Activated CD4-positive, alpha-beta T cell treated with anti-CD3 and anti-CD28 coated beads, Interleukin-2, amount 10 ng/mL, durations not matched to agents 24 days and 14 days (primary cell): ENCODE results near the gene PSMF1. TPM values are rescaled to one million over a fixed set of nuclear protein-coding genes. Genes with fewer than 3 reads are reported as not detected.

Experiments
- DNase-seq: peaks from one replicate; pipeline ENCODE4 v3.0.0; 2022
- H3K27ac Mint-ChIP-seq: one replicate; pipeline ENCODE4 v1.8.0; 2022; ENCODE audit warnings: mild to moderate bottlenecking, mixed read lengths
- H3K27me3 Mint-ChIP-seq: one replicate; pipeline ENCODE4 v1.8.0; 2022; ENCODE audit warnings: mixed read lengths
- H3K36me3 Mint-ChIP-seq: one replicate; pipeline ENCODE4 v1.8.0; 2022; ENCODE audit warnings: low read depth, mild to moderate bottlenecking, mixed read lengths
- H3K4me1 Mint-ChIP-seq: one replicate; pipeline ENCODE4 v1.8.0; 2021; ENCODE audit warnings: mixed read lengths
- H3K4me3 Mint-ChIP-seq: one replicate; pipeline ENCODE4 v1.8.0; 2022; ENCODE audit warnings: mild to moderate bottlenecking, moderate library complexity, mixed read lengths
- H3K9me3 Mint-ChIP-seq: one replicate; pipeline ENCODE4 v1.8.0; 2021; ENCODE audit warnings: mixed read lengths
- intact Hi-C: fragments of 100-400 bp; cut with micrococcal nuclease; formaldehyde crosslinking; loops from one replicate; pipeline ENCODE4 v1.15.1; 2023
- total RNA-seq: library from RNA; stranded (reverse); gene quantifications from 2 replicates; pipeline ENCODE4 v1.2.3, GENCODE V29; 2022

The PSMF1 gene
- total RNA-seq, 1 donor from 2014 or later = 168 TPM

DNA sequence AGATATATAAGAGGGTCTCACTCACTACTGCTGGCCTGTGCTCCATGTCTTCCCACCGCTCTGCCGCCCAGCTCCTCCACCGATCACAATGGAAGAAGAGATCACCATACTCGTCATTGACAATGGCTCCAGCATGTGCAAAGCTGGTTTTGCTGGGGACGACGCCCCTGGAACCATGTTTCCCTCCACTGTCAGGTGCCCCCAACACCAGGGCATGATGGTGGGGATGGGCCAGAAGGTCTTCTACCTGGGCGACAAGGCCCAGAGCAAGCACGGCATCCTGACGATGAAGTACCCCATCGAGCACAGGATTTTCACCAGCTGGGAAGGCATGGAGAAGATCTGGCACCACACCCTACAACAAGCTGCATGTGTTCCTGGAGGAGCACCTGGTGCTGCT lies 42.1 kb downstream of the PSMF1 start:
- Mint-ChIP-seq H3K4me1 (peaks cover 1% of the 10 kb centered on the region), H3K4me3 (no peak overlapping the region), H3K27me3 (no peaks in the 10 kb centered on the region), H3K27ac (no peak overlapping the region), H3K36me3 (peaks cover 55% of the 10 kb centered on the region), H3K9me3 (no peaks in the 10 kb centered on the region)
- no peak for DNase-seq
- intact Hi-C loops = no loop called here

DNA sequence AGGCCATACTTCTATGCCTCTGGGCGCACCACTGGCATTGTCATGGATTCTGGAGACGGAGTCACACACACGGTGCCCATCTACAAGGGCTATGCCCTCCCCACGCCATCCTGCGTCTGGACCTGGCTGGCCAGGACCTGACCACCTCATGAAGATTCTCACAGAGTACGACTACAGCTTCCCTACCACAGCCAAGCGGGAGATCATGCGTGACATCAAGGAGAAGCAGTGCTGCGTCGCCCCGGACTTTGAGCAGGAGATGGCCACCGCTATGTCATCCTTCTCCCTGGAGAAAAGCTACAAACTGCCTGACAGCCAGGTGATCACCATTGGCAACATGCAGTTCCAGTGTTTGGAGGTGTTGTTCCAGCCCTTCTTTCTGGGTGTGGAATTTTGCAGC lies 42.6 kb downstream of the PSMF1 start:
- H3K27me3 Mint-ChIP-seq = no peaks in the 10 kb centered on the region
- peaks cover 1% of the 10 kb centered on the region for H3K4me1 Mint-ChIP-seq
- DNase-seq = no peak
- H3K9me3 Mint-ChIP-seq = no peaks in the 10 kb centered on the region
- intact Hi-C loops = no loop called here
- H3K36me3 Mint-ChIP-seq = peaks cover 57% of the 10 kb centered on the region
- H3K4me3 Mint-ChIP-seq = no peak overlapping the region
- H3K27ac Mint-ChIP-seq = no peak overlapping the region

DNA sequence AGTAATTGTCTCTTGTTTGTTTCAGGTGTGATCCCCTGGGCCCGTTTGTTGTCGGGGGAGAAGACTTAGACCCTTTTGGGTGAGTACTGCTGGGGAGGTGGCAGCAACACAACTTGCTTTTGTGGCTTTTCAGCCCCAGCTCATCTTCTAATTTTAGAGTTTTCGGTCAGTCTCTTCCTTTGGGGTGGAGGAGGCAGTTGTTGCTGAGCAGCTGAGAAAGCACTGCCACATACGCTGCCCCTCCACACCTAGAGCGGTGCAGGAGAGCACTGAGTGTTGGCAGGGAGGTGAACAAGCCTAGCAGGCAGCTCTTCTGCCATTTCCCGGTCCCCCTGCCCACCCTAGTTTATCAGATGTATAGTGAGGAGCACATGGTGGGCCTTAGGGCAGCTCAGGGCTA lies 44.7 kb downstream of the PSMF1 start:
- Mint-ChIP-seq H3K27ac (no peak overlapping the region), H3K4me3 (no peak overlapping the region), H3K9me3 (no peaks in the 10 kb centered on the region), H3K4me1 (peaks cover 3% of the 10 kb centered on the region), H3K27me3 (no peaks in the 10 kb centered on the region), H3K36me3 (peaks cover 57% of the 10 kb centered on the region)
- no peak for DNase-seq
- intact Hi-C loops = no loop called here

GRCh38 chr20:1163653-1164052 lies 45.3 kb downstream of the PSMF1 start:
- DNase-seq = no peak
- H3K36me3 Mint-ChIP-seq = peaks cover 63% of the 10 kb centered on the region
- peaks cover 3% of the 10 kb centered on the region for H3K4me1 Mint-ChIP-seq
- H3K4me3 Mint-ChIP-seq = no peak overlapping the region
- no peaks in the 10 kb centered on the region for H3K27me3 Mint-ChIP-seq
- no peak overlapping the region for H3K27ac Mint-ChIP-seq
- intact Hi-C loops = no loop called here
- H3K9me3 Mint-ChIP-seq = no peaks in the 10 kb centered on the region

DNA sequence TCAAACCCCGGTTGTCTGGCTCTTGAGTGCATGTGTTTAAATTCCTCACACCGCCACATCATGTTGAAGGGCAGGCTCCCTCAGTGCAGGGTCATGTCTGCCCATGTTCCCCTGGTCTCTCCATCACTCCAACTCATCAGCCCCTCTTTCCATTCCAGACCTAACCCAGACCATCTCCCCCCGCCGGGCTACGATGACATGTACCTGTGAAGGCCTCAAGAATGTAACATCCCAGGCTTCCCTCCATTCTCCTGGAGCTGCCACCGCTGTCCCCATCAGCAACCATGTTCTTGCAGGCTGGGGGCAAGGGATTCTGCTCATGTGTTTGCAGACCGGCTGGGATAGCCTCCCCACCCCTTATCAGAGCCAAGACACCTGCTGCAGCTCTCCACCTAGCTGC lies 46.5 kb downstream of the PSMF1 start:
- Mint-ChIP-seq H3K27me3 (no peaks in the 10 kb centered on the region), H3K27ac (peak overlapping the region; percentile 37), H3K4me3 (no peak overlapping the region), H3K36me3 (peaks cover 72% of the 10 kb centered on the region), H3K9me3 (no peaks in the 10 kb centered on the region), H3K4me1 (peaks cover 3% of the 10 kb centered on the region)
- intact Hi-C loops = no loop called here
- DNase-seq = no peak

GRCh38 chr20:1165521-1165920 lies 47.1 kb downstream of the PSMF1 start:
- intact Hi-C loops = no loop called here
- DNase-seq = no peak
- Mint-ChIP-seq H3K9me3 (no peaks in the 10 kb centered on the region), H3K4me3 (no peak overlapping the region), H3K27me3 (no peaks in the 10 kb centered on the region), H3K27ac (no peak overlapping the region), H3K4me1 (peaks cover 3% of the 10 kb centered on the region), H3K36me3 (peaks cover 73% of the 10 kb centered on the region)

DNA sequence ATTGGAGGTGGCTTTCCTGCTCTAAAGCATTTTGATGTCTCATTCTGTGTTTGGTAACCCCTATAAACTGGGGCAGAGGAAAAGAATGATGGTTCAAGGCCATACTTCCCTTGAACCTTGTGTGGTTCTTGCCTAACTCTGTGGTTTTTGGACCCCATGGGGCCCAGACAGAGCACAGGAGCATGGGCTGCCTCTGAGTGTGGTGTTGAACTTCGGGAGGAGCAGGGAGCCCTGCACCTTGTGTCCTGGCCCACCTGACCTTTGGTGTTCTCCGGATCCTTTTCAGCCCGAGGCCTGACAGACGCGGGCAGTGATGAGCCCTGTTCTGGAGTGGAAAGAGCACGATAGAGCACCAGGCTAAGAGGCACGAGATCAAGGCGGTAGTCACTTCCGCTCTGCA lies 47.5 kb downstream of the PSMF1 start:
- DNase-seq = no peak
- Mint-ChIP-seq H3K9me3 (no peaks in the 10 kb centered on the region), H3K36me3 (peaks cover 72% of the 10 kb centered on the region), H3K4me3 (no peak overlapping the region), H3K4me1 (peaks cover 3% of the 10 kb centered on the region), H3K27ac (no peak overlapping the region), H3K27me3 (no peaks in the 10 kb centered on the region)
- intact Hi-C loops = no loop called here

- H3K4me3 Mint-ChIP-seq = no peak overlapping the region
- H3K4me1 Mint-ChIP-seq = peaks cover 3% of the 10 kb centered on the region
- H3K9me3 Mint-ChIP-seq = no peaks in the 10 kb centered on the region
- no peak overlapping the region for H3K27ac Mint-ChIP-seq
- intact Hi-C loops = no loop called here
- DNase-seq = no peak
- no peaks in the 10 kb centered on the region for H3K27me3 Mint-ChIP-seq
- peaks cover 74% of the 10 kb centered on the region for H3K36me3 Mint-ChIP-seq
Measured at GRCh38 chr20:1166948-1167720, 48.7 kb downstream of the PSMF1 start.

GRCh38 chr20:1169224-1169623 lies 50.8 kb downstream of the PSMF1 start:
- no peaks in the 10 kb centered on the region for H3K27me3 Mint-ChIP-seq
- DNase-seq = no peak
- peaks cover 64% of the 10 kb centered on the region for H3K36me3 Mint-ChIP-seq
- H3K4me1 Mint-ChIP-seq = peaks cover 3% of the 10 kb centered on the region
- H3K9me3 Mint-ChIP-seq = no peaks in the 10 kb centered on the region
- intact Hi-C loops = no loop called here
- H3K27ac Mint-ChIP-seq = no peak overlapping the region
- H3K4me3 Mint-ChIP-seq = no peak overlapping the region

DNA sequence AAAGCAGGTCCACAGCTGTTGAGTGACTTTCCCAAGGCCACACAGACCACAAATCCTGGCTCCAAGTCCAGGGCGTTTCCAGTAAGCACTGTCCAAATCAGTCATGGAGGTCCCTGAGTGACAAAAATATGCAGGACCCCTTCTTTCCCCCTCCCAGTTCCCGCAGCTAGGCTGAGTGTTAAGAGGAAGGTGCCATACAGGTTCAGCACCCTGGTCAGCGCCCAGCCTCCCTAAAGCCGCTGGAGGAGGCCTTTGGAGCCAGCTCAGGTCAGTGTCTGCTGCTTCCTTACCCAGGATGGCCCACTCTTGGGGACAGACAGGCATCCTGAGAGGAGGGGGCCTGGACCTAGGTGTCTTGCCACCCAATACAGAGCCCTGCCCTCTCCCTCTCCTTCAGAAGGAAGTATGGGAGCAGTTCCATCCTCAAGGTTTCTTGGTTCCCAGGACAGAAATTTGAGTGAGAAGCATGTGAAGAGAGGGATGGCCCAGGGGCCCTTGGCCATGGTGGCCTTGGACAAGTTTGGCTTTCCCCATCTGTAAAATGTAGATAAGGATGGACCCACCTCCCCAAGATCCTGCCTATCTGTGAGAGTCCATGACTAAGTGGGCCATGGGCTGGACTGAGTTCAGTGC lies 53.2 kb downstream of the PSMF1 start:
- intact Hi-C loops = no loop called here
- Mint-ChIP-seq H3K4me3 (no peak overlapping the region), H3K4me1 (peaks cover 2% of the 10 kb centered on the region), H3K27ac (no peak overlapping the region), H3K9me3 (no peaks in the 10 kb centered on the region), H3K27me3 (no peaks in the 10 kb centered on the region), H3K36me3 (peaks cover 48% of the 10 kb centered on the region)
- DNase-seq = peak; percentile 75

GRCh38 chr20:1173698-1174097 lies 55.3 kb downstream of the PSMF1 start:
- Mint-ChIP-seq H3K36me3 (peaks cover 33% of the 10 kb centered on the region), H3K4me3 (no peak overlapping the region), H3K9me3 (no peaks in the 10 kb centered on the region), H3K27me3 (no peaks in the 10 kb centered on the region), H3K27ac (no peak overlapping the region), H3K4me1 (no peaks in the 10 kb centered on the region)
- no peak for DNase-seq
- intact Hi-C loops = no loop called here

DNA sequence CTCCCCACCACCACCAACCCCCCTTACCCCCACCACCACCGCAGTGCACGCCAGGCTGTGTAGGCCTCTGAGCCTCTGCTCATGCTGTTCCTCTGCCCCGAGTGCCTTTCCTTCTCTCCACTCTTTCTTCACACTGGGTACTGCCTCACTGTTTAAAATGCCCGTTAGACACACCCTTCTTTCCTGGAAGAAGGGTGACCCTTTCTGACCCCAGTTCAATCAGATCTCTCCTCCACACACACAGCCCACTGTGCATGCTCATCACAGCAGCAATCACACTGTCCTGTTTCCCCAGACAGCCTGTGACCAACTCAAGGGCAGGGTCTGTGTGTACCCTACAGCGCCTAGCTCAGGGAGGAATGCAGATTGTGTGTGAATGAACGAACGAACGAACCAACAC lies 56.4 kb downstream of the PSMF1 start:
- no peaks in the 10 kb centered on the region for H3K4me1 Mint-ChIP-seq
- intact Hi-C loops = no loop called here
- H3K27me3 Mint-ChIP-seq = no peaks in the 10 kb centered on the region
- DNase-seq = no peak
- peaks cover 26% of the 10 kb centered on the region for H3K36me3 Mint-ChIP-seq
- H3K9me3 Mint-ChIP-seq = no peaks in the 10 kb centered on the region
- no peak overlapping the region for H3K27ac Mint-ChIP-seq
- H3K4me3 Mint-ChIP-seq = no peak overlapping the region

DNA sequence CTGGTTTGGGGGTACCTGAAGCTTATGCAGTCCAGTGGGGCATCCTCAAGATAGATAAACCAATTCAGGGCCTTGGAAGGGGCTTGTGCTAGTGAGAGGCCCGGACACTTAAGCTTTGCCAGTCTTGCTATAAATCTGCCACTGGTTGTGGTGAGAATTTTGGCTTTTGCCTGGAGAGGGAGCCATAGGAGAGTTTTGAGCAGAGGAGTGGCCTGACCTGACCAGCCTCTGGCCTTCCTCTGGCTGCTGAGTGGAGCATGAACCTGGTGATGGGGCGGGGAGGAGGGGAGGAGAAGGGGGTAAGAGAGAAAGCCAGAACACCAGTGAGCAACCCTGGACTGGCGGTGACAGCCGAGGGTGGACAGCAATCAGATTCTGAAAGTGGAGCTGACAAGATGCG lies 59.3 kb downstream of the PSMF1 start:
- Mint-ChIP-seq H3K27ac (no peak overlapping the region), H3K36me3 (peaks cover 7% of the 10 kb centered on the region), H3K9me3 (no peaks in the 10 kb centered on the region), H3K27me3 (peaks cover 3% of the 10 kb centered on the region), H3K4me1 (no peaks in the 10 kb centered on the region), H3K4me3 (no peak overlapping the region)
- no peak for DNase-seq
- intact Hi-C loops = no loop called here

DNA sequence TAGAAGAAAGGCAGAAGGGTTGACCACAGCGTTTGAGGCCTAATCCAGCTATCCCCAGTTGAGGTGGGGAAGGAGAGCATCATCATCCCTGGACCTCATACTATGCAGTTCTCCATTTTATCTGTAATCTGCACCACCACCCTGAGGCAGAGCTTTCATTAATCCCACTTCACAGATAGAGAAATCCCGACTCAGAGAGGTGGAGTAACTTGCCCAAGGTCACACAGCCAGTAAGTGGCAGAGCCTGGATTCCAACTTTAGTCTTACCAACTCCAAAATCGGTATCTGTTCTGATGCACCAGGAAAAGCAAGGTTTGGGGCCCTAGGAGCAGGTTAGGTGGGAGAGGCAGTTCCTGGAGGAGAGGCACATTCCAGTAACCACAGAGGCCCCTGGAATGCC lies 59.7 kb downstream of the PSMF1 start:
- DNase-seq = no peak
- H3K27ac Mint-ChIP-seq = no peak overlapping the region
- H3K4me3 Mint-ChIP-seq = no peak overlapping the region
- peaks cover 7% of the 10 kb centered on the region for H3K27me3 Mint-ChIP-seq
- peaks cover 7% of the 10 kb centered on the region for H3K36me3 Mint-ChIP-seq
- no peaks in the 10 kb centered on the region for H3K4me1 Mint-ChIP-seq
- H3K9me3 Mint-ChIP-seq = no peaks in the 10 kb centered on the region
- intact Hi-C loops = no loop called here

DNA sequence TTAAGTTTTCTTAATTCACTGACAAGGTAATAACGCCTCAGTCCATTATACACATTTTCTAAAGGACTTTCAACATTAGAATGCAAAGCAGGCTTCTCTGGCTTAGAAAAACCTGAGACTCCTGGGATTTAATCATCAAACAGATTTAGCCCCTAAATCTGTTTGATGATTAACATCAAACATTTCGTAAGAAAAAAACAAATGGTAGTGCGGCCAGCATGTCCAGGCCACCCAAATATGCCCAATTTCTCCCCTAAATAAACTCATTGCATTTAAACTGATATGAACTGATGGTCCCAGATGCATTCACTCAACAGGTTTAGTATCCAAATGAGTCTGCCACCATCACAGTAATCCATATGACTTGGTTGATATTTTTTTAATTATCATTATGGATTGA lies 60.2 kb downstream of the PSMF1 start:
- intact Hi-C loops = no loop called here
- Mint-ChIP-seq H3K27me3 (peaks cover 12% of the 10 kb centered on the region), H3K9me3 (no peaks in the 10 kb centered on the region), H3K27ac (no peak overlapping the region), H3K36me3 (peaks cover 7% of the 10 kb centered on the region), H3K4me3 (no peak overlapping the region), H3K4me1 (no peaks in the 10 kb centered on the region)
- DNase-seq = no peak
